Measurements from ENCODE around the gene ATP8A1.

DNA sequence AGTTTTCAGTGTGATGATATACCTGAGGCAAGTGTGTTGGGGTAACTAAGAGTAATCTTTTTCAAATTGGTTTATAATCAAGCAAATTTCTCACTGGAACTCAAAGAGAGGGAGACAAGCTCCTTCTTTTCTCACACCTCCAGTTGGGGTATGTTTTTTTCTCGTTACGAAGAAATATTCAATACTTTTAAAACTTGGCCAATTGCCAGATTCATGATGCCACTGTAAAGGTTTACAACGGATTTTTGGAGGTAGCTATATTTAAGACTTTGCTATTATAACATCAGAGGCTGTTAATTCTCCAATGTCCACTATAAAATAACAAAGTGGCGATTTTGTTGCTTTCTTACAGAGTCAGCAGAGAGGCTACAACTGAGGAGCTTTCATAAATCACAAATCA lies 49.2 kb upstream of the ATP8A1 start:
- no peak for TF ChIP-seq POLR2AphosphoS5 (IDR thresholded peaks at IDR 0.05; ENCODE audit: borderline replicate concordance, low read depth, low read length)
- no peak for TF ChIP-seq FOXP2 (optimal IDR thresholded peaks at IDR 0.05; ENCODE audit: control extremely low read depth, extremely low read length, insufficient read depth)
